MG63 (cell line): ENCODE measurements around the gene ARL6. TPM values are rescaled to one million over a fixed set of nuclear protein-coding genes. Genes with fewer than 3 reads are reported as not detected.
"Not testable (repeated sequence)": the region's sequence is repeated elsewhere in the genome, so short reads cannot be mapped to it uniquely, and the experiment has no call there.

ENCODE experiments used
- DNase-seq: peaks from one replicate; pipeline ENCODE4 v3.0.0-alpha.2; 2020
- H3K27me3 ChIP-seq: fragments of 250-450 bp; sonication (Bioruptor Pico); 2 replicates; pipeline ENCODE4 v1.5.1; 2020; ENCODE audit warnings: mild to moderate bottlenecking, moderate library complexity
- H3K36me3 ChIP-seq: fragments of 250-450 bp; sonication (Bioruptor Pico); 2 replicates; pipeline ENCODE4 v1.5.1; 2020; ENCODE audit warnings: mild to moderate bottlenecking, moderate library complexity
- H3K4me3 ChIP-seq: fragments of 250-450 bp; sonication (Bioruptor Pico); 2 replicates; pipeline ENCODE4 v1.5.1; 2020; ENCODE audit warnings: mild to moderate bottlenecking, moderate library complexity
- H3K9me3 ChIP-seq: fragments of 250-450 bp; sonication (Bioruptor Pico); 2 replicates; pipeline ENCODE4 v1.5.1; 2020; ENCODE audit warnings: mild to moderate bottlenecking, moderate library complexity
- total RNA-seq: library from RNA; depleted of rRNA; stranded (reverse); fragments of >200 nt; shearing (Covaris generic); gene quantifications from 2 replicates; pipeline ENCODE4 v1.2.3, GENCODE V29; 2014; ENCODE audit warnings: low replicate concordance

The ARL6 gene
- total RNA-seq, 1 experiment from 2014 or later = 14.3 TPM

DNA sequence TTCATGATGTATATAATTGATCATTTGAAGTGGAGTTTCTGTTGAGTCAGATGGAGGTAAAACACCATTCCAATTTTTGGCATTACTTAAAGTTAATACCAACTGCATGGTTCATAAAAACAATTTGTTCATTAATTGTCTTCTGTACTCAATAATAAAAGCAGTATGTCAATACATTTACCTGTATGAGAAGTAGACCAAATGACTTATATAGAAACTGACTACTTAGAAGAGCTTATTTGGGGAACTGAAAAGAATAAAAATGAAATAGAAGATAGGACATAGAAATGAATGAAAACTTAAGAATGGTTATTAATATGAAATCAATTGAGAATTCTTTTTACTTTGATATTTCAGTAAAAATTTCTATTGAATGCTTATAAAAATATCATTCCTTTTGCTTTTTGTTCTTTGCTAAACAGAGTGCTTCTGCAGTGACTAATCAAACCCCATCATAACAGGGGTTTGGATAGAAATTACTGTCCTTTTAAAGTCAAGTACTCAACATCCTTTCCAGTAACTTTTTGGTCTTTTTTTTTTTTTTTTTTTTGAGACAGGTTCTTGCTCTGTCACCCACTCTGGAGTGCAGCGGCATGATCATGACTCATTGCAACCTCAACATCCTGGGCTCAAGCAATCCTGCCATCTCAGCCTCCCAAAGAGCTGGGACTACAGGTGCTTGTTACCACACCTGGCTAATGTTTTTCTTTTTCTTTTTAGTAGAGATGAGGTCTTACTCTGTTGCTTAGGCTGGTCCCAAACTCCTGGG, 50.8 kb downstream of the ARL6 start:
- Histone ChIP-seq H3K9me3 (no peaks in the 10 kb centered on the region), H3K36me3 (no peaks in the 10 kb centered on the region), H3K4me3 (no peak overlapping the region), H3K27me3 (no peaks in the 10 kb centered on the region)
- no peak for DNase-seq

DNA sequence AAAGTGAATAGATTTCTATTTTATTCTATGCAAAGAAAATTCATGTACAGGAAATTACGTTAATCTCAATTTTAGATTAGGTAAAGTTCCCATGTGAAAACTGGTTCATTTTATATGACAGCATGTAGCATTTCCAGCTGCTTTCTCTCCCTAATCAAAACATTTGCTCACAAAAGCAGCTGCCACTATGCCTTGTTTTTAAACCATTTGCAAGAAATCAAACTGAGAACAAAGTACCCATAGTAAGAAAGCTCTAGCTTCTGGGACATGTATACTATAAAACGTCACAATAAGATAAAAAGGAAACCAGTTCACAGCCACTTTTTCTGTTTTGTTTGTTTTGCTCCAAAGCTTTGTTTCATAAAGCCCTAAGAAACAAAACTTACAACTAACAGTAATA, 52.3 kb downstream of the ARL6 start:
- H3K27me3 ChIP-seq = no peaks in the 10 kb centered on the region
- H3K9me3 ChIP-seq = no peaks in the 10 kb centered on the region
- DNase-seq = no peak
- H3K36me3 ChIP-seq = no peaks in the 10 kb centered on the region
- H3K4me3 ChIP-seq = no peak overlapping the region

DNA sequence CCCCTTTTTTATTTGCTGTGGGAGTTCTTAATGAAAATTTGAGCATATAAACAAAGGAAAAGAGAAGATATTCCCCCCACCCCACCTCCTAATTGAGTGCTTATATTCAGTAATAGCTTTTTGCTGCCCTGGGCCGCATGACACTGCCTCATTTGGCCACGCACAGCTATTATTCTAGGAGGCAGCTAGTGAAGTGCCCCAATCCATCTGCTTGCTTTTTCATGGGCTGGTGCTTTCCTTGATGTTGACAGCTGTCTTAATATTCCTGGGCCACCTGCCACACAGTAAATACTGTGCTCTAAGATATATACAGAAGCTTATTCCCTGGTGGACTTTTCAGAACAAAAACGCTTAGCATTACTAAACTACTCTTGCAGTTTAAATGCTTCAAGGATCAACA, 53.4 kb downstream of the ARL6 start:
- DNase-seq = no peak
- no peak overlapping the region for H3K4me3 ChIP-seq
- H3K36me3 ChIP-seq = no peaks in the 10 kb centered on the region
- no peaks in the 10 kb centered on the region for H3K27me3 ChIP-seq
- H3K9me3 ChIP-seq = no peaks in the 10 kb centered on the region

- Histone ChIP-seq H3K9me3 (no peaks in the 10 kb centered on the region), H3K36me3 (no peaks in the 10 kb centered on the region), H3K27me3 (no peaks in the 10 kb centered on the region), H3K4me3 (peak overlapping the region; percentile 97)
- DNase-seq = no peak
Measured at GRCh38 chr3:97820780-97821179, 56.2 kb downstream of the ARL6 start.

GRCh38 chr3:97821287-97821773, 56.8 kb downstream of the ARL6 start:
- Histone ChIP-seq H3K4me3 (peak overlapping the region; percentile 97), H3K27me3 (no peaks in the 10 kb centered on the region), H3K9me3 (no peaks in the 10 kb centered on the region), H3K36me3 (no peaks in the 10 kb centered on the region)
- DNase-seq = peak; percentile 59

DNA sequence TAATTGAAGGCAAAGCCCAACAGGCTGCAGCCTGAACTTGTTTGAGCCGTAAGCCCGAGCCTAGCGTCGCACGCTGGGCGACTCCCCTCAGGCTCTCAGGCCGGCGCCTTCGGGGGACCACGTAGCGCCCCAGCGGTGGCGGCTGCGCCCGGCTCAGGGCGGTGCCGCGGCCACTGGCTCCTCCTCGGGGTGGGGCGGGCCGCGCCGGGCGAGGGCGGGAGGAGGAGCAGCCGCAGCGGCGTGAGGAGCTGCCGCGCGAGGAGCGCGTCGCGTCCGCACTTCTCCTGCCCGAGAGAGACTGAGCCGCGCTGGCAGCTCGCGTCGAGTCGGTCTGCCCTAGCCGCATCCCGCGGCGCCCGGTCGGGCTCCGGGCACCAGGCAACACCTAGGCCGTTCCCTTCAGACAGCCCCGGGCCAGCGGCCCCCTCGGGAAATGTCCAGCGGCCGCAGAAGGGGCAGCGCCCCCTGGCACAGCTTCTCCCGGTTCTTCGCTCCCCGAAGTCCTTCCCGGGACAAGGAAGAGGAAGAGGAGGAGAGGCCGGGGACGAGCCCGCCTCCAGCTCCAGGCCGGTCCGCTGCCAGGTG, 57.3 kb downstream of the ARL6 start, which contains the start of gene CRYBG3:
Gene CRYBG3, plus strand, starts transcription at position 238 of the 585 bp plus-strand sequence. Its CDS starts 196 bp downstream, at position 434.
- Histone ChIP-seq H3K9me3 (no peaks in the 10 kb centered on the region), H3K27me3 (no peaks in the 10 kb centered on the region), H3K4me3 (peak within 1 kb of the TSS; percentile 97), H3K36me3 (no peaks in the 10 kb centered on the region)
- peak; percentile 88 for DNase-seq

GRCh38 chr3:97822359-97822775, 57.8 kb downstream of the ARL6 start:
- Histone ChIP-seq H3K4me3 (peak overlapping the region; percentile 97), H3K9me3 (no peaks in the 10 kb centered on the region), H3K36me3 (no peaks in the 10 kb centered on the region), H3K27me3 (no peaks in the 10 kb centered on the region)
- DNase-seq = peak; percentile 68

- DNase-seq = no peak
- Histone ChIP-seq H3K4me3 (peak overlapping the region; percentile 97), H3K27me3 (no peaks in the 10 kb centered on the region), H3K9me3 (no peaks in the 10 kb centered on the region), H3K36me3 (no peaks in the 10 kb centered on the region)
Measured at GRCh38 chr3:97823046-97824004, 58.8 kb downstream of the ARL6 start.

- no peaks in the 10 kb centered on the region for H3K27me3 ChIP-seq
- DNase-seq = no peak
- H3K36me3 ChIP-seq = no peaks in the 10 kb centered on the region
- no peak overlapping the region for H3K4me3 ChIP-seq
- no peaks in the 10 kb centered on the region for H3K9me3 ChIP-seq
Measured at GRCh38 chr3:97825101-97825500, 60.5 kb downstream of the ARL6 start.

GRCh38 chr3:97827741-97828471, 63.3 kb downstream of the ARL6 start:
- H3K27me3 ChIP-seq = no peaks in the 10 kb centered on the region
- no peaks in the 10 kb centered on the region for H3K36me3 ChIP-seq
- no peak overlapping the region for H3K4me3 ChIP-seq
- no peak for DNase-seq
- H3K9me3 ChIP-seq = no peaks in the 10 kb centered on the region

DNA sequence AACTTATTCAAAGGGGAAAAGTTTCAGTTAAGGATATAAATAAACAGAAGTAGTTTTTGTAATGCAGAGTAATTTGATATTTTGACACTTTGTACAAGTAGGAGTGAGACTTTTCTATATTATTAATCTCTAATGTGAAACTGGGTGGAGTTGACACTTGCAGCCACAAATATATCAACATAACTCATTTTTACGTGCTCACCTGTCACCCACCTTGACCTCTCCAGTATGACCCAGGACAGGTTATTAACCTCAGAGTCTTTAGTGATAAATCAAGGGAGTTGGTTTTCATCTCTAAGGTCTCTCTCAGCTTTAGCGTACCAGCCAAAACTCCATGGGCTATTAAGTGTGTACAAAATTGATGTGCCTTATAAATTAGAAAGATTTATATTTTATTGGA, 64.6 kb downstream of the ARL6 start:
- Histone ChIP-seq H3K36me3 (no peaks in the 10 kb centered on the region), H3K9me3 (no peaks in the 10 kb centered on the region), H3K27me3 (no peaks in the 10 kb centered on the region), H3K4me3 (no peak overlapping the region)
- DNase-seq = no peak

DNA sequence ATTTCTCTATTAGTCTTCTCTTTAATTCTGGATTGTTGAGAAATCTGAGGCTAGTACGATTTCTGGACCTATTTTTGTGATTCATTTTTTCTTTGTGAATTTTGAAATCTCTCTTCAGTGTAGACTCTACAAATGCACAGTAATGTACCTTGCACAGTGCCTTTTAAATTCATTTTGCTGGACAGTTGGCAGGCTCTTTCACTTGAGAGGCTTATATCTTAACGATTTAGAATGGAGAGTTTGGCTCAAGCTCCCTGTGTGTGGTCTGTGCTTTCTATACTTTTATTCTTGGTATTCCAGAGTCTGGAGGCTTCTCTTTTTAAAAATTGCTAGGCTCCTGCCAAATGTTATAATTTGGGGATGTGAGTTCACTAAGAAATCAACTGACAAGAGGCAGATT, 66.1 kb downstream of the ARL6 start:
- Histone ChIP-seq H3K36me3 (no peaks in the 10 kb centered on the region), H3K9me3 (no peaks in the 10 kb centered on the region), H3K4me3 (no peak overlapping the region), H3K27me3 (no peaks in the 10 kb centered on the region)
- no peak for DNase-seq

- Histone ChIP-seq H3K4me3 (no peak overlapping the region), H3K27me3 (no peaks in the 10 kb centered on the region), H3K9me3 (no peaks in the 10 kb centered on the region), H3K36me3 (no peaks in the 10 kb centered on the region)
- no peak for DNase-seq
Measured at GRCh38 chr3:97831140-97831539, 66.6 kb downstream of the ARL6 start.

DNA sequence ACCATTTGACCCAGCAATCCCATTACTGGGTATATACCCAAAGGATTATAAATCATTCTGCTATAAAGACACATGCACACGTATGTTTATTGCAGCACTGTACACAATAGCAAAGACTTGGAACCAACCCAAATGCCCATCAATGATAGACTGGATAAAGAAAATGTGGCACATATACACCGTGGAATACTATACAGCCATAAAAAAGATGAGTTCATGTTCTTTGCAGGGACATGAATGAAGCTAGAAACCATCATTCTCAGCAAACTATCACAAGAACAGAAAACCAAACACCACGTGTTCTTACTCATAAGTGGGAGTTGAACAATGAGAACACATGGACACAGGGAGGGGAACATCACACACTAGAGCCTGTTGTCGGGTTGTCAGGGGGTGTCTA, 68.6 kb downstream of the ARL6 start:
- DNase-seq, H3K4me3 ChIP-seq, H3K36me3 ChIP-seq, H3K27me3 ChIP-seq, H3K9me3 ChIP-seq: not testable (repeated sequence)

GRCh38 chr3:97835761-97836160, 71.2 kb downstream of the ARL6 start:
- H3K9me3 ChIP-seq = no peaks in the 10 kb centered on the region

DNA sequence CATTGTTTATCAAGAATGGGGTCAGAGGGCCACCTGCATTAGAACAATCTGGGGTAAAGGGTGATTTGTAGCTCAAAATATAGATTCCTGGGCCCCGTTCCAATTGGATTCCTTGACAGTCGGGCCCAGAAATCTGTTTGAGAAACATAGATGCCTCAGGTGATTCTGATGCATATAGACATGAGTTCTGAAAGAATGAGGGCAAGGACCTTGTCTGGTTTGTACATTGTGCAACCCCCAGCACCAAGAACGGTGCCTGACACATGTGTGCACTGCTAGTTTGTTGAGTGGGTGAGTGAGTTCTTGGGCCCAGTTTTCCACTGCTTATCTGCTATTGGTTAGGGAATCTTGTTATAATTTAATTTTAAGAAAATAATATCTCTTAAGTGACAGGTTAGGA, 73.8 kb downstream of the ARL6 start:
- Histone ChIP-seq H3K9me3 (no peaks in the 10 kb centered on the region), H3K27me3 (no peaks in the 10 kb centered on the region), H3K4me3 (no peak overlapping the region), H3K36me3 (no peaks in the 10 kb centered on the region)
- DNase-seq = no peak

More at GRCh38 chr3:97835761-97836160, 71.2 kb downstream of the ARL6 start:
- DNase-seq = no peak
- Histone ChIP-seq H3K27me3 (no peaks in the 10 kb centered on the region), H3K4me3 (no peak overlapping the region), H3K36me3 (no peaks in the 10 kb centered on the region)
